SK-N-SH treated with all-trans-retinoic acid at 6 μM for 48 hours (cell line): ENCODE results near the gene PVALEF.
A peak's percentile ranks its signal among the peaks of the same experiment; 100 is the strongest.

Source experiments
- ATAC-seq: fragments of 200-7000 bp; cut with Tn5 transposase; 3 replicates; pipeline ENCODE4 v1.9.1; 2020; ENCODE audit warnings: mild to moderate bottlenecking, moderate library complexity
- ARNTL ChIP-seq: fragments of 450-650 bp; formaldehyde crosslinking; IDR thresholded peaks from 2 replicates; pipeline ENCODE4 v1.5.0; 2020; ENCODE audit warnings: low read depth, mild to moderate bottlenecking, moderate library complexity, borderline replicate concordance
- CREB5 ChIP-seq: fragments of 250-450 bp; sonication (Bioruptor Pico); IDR thresholded peaks from 2 replicates; pipeline ENCODE4 v1.5.1; 2020; ENCODE audit warnings: low read depth, mild to moderate bottlenecking, moderate library complexity
- CSDC2 ChIP-seq: fragments of 250-450 bp; sonication (Bioruptor Pico); IDR thresholded peaks from 2 replicates; pipeline ENCODE4 v1.5.0; 2020; ENCODE audit warnings: mild to moderate bottlenecking, moderate library complexity
- CSRNP3 ChIP-seq: fragments of 250-450 bp; sonication (Bioruptor Pico); IDR thresholded peaks from 2 replicates; pipeline ENCODE4 v1.5.1; 2021; ENCODE audit warnings: mild to moderate bottlenecking, moderate library complexity
- ESRRG ChIP-seq: fragments of 250-450 bp; sonication (Bioruptor Pico); IDR thresholded peaks from 2 replicates; pipeline ENCODE4 v1.6.1; 2021; ENCODE audit warnings: mild to moderate bottlenecking
- GLIS3 ChIP-seq: fragments of 250-450 bp; sonication (Bioruptor Pico); IDR thresholded peaks from 2 replicates; pipeline ENCODE4 v1.5.0; 2020; ENCODE audit warnings: mild to moderate bottlenecking, moderate library complexity
- ISL1 ChIP-seq: fragments of 250-450 bp; sonication (Bioruptor Pico); IDR thresholded peaks from 2 replicates; pipeline ENCODE4 v2.1.2; 2022; ENCODE audit warnings: mild to moderate bottlenecking, moderate library complexity
- OSR1 ChIP-seq: fragments of 250-450 bp; sonication (Bioruptor Pico); IDR thresholded peaks from 2 replicates; pipeline ENCODE4 v1.8.0; 2022; ENCODE audit warnings: moderate library complexity, mild to moderate bottlenecking, inconsistent platforms
- PATZ1 ChIP-seq: fragments of 250-450 bp; sonication (Bioruptor Pico); IDR thresholded peaks from 2 replicates; pipeline ENCODE4 v1.8.0; 2020; ENCODE audit warnings: mild to moderate bottlenecking, moderate library complexity, borderline replicate concordance
- POU6F1 ChIP-seq: fragments of 250-450 bp; sonication (Bioruptor Pico); IDR thresholded peaks from 2 replicates; pipeline ENCODE4 v1.8.0; 2021; ENCODE audit warnings: low read depth, mild to moderate bottlenecking, moderate library complexity, borderline replicate concordance
- PPARA ChIP-seq: fragments of 250-450 bp; sonication (Bioruptor Pico); IDR thresholded peaks from 2 replicates; pipeline ENCODE4 v1.5.0; 2020; ENCODE audit warnings: mild to moderate bottlenecking, borderline replicate concordance
- RARB ChIP-seq: fragments of 250-450 bp; sonication (Bioruptor Pico); IDR thresholded peaks from 2 replicates; pipeline ENCODE4 v1.8.0; 2021; ENCODE audit warnings: mild to moderate bottlenecking, moderate library complexity
- SNAI2 ChIP-seq: fragments of 250-450 bp; sonication (Bioruptor Pico); IDR thresholded peaks from 2 replicates; pipeline ENCODE4 v1.5.0; 2020; ENCODE audit warnings: mild to moderate bottlenecking, moderate library complexity
- TCF4 ChIP-seq: fragments of 250-450 bp; sonication (Bioruptor Pico); IDR thresholded peaks from 2 replicates; pipeline ENCODE4 v1.8.0; 2021; ENCODE audit warnings: mild to moderate bottlenecking, moderate library complexity, borderline replicate concordance
- TOX ChIP-seq: fragments of 250-450 bp; sonication (Bioruptor Pico); IDR thresholded peaks from 2 replicates; pipeline ENCODE4 v1.8.0; 2021; ENCODE audit warnings: mild to moderate bottlenecking, moderate library complexity, borderline replicate concordance
- ZC3H10 ChIP-seq: fragments of 250-450 bp; sonication (Bioruptor Pico); IDR thresholded peaks from 2 replicates; pipeline ENCODE4 v1.5.1; 2021; ENCODE audit warnings: mild to moderate bottlenecking, moderate library complexity
- ZFP3 ChIP-seq: fragments of 250-450 bp; sonication (Bioruptor Pico); IDR thresholded peaks from 2 replicates; pipeline ENCODE4 v1.5.0; 2020; ENCODE audit warnings: mild to moderate bottlenecking, moderate library complexity
- ZFP30 ChIP-seq: fragments of 450-650 bp; formaldehyde crosslinking; IDR thresholded peaks from 2 replicates; pipeline ENCODE4 v1.5.0; 2022; ENCODE audit warnings: mild to moderate bottlenecking, moderate library complexity
- ZNF565 ChIP-seq: fragments of 450-650 bp; formaldehyde crosslinking; conservative IDR thresholded peaks from 2 replicates; pipeline ENCODE4 v1.5.0; 2020; ENCODE audit warnings: low read depth, mild to moderate bottlenecking, moderate library complexity
- ZNF70 ChIP-seq: fragments of 450-650 bp; formaldehyde crosslinking; IDR thresholded peaks from 2 replicates; pipeline ENCODE4 v1.5.0; 2020; ENCODE audit warnings: mild to moderate bottlenecking, moderate library complexity
- ZNF8 ChIP-seq: fragments of 450-650 bp; formaldehyde crosslinking; IDR thresholded peaks from 2 replicates; pipeline ENCODE4 v1.5.0; 2020; ENCODE audit warnings: mild to moderate bottlenecking, moderate library complexity

The PVALEF gene

GRCh38 chr17:81213978-81214377 lies 48.7 kb downstream of the PVALEF start:
- no peak for ATAC-seq
- no peak for TF ChIP-seq ARNTL (CRISPR knock-in tag)
- TF ChIP-seq, all 23 proteins: peak for 0

- no peak for TF ChIP-seq TOX
- no peak for TF ChIP-seq CSDC2 (CRISPR knock-in tag)
- no peak for TF ChIP-seq ISL1
- TF ChIP-seq CSRNP3: no peak
- TF ChIP-seq GLIS3 (CRISPR knock-in tag): no peak
- no peak for ATAC-seq
Observed at GRCh38 chr17:81217491-81217890, 52.2 kb downstream of the PVALEF start.

GRCh38 chr17:81218459-81218858 lies 53.2 kb downstream of the PVALEF start:
- ATAC-seq: no peak
- TF ChIP-seq GLIS3 (CRISPR knock-in tag) (no peak), SNAI2 (no peak), PPARA (no peak), TCF4 (no peak), CSRNP3 (no peak)

- TF ChIP-seq TOX (no peak), GLIS3 (CRISPR knock-in tag) (no peak), ESRRG (CRISPR knock-in tag) (no peak), PPARA (no peak), ZFP30 (CRISPR knock-in tag) (no peak)
- TF ChIP-seq, all 23 proteins: peak for 0
- no peak for ATAC-seq
Observed at GRCh38 chr17:81218991-81219390, 53.7 kb downstream of the PVALEF start.

GRCh38 chr17:81219476-81220180 lies 54.3 kb downstream of the PVALEF start:
- no peak for TF ChIP-seq ZFP30 (CRISPR knock-in tag)
- TF ChIP-seq PPARA: no peak
- TF ChIP-seq OSR1: no peak
- no peak for TF ChIP-seq TOX
- TF ChIP-seq CREB5 (CRISPR knock-in tag): no peak
- no peak for TF ChIP-seq ZNF70 (CRISPR knock-in tag)
- no peak for TF ChIP-seq ZFP3 (CRISPR knock-in tag)
- TF ChIP-seq SNAI2: no peak
- TF ChIP-seq, all 23 proteins: peak for 0
- no peak for ATAC-seq

GRCh38 chr17:81221371-81221841 lies 56.1 kb downstream of the PVALEF start:
- TF ChIP-seq ZNF8 (CRISPR knock-in tag) (no peak), RARB (CRISPR knock-in tag) (no peak), ARNTL (CRISPR knock-in tag) (no peak)
- ATAC-seq: no peak

- no peak for TF ChIP-seq ISL1
- TF ChIP-seq ZFP30 (CRISPR knock-in tag): no peak
- TF ChIP-seq RARB (CRISPR knock-in tag): no peak
- no peak for TF ChIP-seq POU6F1 (CRISPR knock-in tag)
- no peak for TF ChIP-seq ZNF70 (CRISPR knock-in tag)
- no peak for TF ChIP-seq PATZ1 (CRISPR knock-in tag)
- no peak for TF ChIP-seq ZC3H10 (CRISPR knock-in tag)
- no peak for TF ChIP-seq ZNF565 (CRISPR knock-in tag)
- no peak for TF ChIP-seq ZNF8 (CRISPR knock-in tag)
- TF ChIP-seq, all 23 proteins: peak for 0
- ATAC-seq: peak; percentile 14
Observed at GRCh38 chr17:81221842-81222619, 56.7 kb downstream of the PVALEF start.
